PFSK-1 (cell line): ENCODE results near the gene HIGD1C.

Source experiments
- FOXP2 ChIP-seq: optimal IDR thresholded peaks from 2 replicates; pipeline ENCODE3; 2011; ENCODE audit warnings: borderline replicate concordance, control low read depth, inconsistent platforms; ENCODE audit not compliant: insufficient read depth; ENCODE audit errors: extremely low read length, extremely low read depth
- POLR2AphosphoS5 ChIP-seq: IDR thresholded peaks from 2 replicates; pipeline ENCODE4 v1.6.1; 2012; ENCODE audit warnings: low read depth, mild to moderate bottlenecking, control low read depth, low read length, moderate library complexity
- SIN3A ChIP-seq: IDR thresholded peaks from 2 replicates; pipeline ENCODE4 v1.6.1; 2012; ENCODE audit warnings: mild to moderate bottlenecking, low read length, moderate library complexity, borderline replicate concordance; ENCODE audit not compliant: insufficient read depth
- TAF1 ChIP-seq: IDR thresholded peaks from 2 replicates; pipeline ENCODE4 v1.6.1; 2012; ENCODE audit warnings: low read length, control low read depth, borderline replicate concordance; ENCODE audit not compliant: insufficient read depth
- TF ChIP-seq, protein P1 (sequence below), 2 experiments: IDR thresholded peaks; 2 replicates each; pipeline versions ENCODE4 v1.6.1 to v1.8.0; 2011 to 2012; ENCODE audit warnings: low read depth in 2 of 2, low read length in 2 of 2, control low read depth in 1 of 2, inconsistent platforms in 1 of 2, mild to moderate bottlenecking in 1 of 2, moderate library complexity in 1 of 2; ENCODE audit not compliant: insufficient read depth in 1 of 2

HIGD1C gene

DNA sequence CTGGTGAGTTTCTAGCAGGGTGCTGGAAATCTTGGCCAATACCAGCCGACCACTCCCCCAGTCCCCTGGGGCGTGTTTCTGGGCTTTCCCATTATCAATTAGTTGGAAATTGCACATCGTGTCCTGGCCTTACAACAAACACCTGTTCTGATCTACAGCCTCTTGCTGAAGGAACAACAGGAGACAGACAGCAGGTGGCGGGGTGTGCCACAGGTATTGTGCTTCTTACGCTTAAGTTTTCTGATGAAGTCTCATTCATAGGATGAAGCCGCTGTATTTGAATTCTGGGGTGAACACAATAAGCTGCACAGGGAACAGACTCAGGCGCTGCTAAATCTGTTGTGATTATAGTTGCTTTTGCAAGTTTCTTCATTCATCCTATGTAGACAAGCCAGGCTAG is 703 bp downstream of the HIGD1C start:
- TF ChIP-seq FOXP2 (no peak), TAF1 (no peak), SIN3A (no peak)
- TF ChIP-seq, protein P1, sequence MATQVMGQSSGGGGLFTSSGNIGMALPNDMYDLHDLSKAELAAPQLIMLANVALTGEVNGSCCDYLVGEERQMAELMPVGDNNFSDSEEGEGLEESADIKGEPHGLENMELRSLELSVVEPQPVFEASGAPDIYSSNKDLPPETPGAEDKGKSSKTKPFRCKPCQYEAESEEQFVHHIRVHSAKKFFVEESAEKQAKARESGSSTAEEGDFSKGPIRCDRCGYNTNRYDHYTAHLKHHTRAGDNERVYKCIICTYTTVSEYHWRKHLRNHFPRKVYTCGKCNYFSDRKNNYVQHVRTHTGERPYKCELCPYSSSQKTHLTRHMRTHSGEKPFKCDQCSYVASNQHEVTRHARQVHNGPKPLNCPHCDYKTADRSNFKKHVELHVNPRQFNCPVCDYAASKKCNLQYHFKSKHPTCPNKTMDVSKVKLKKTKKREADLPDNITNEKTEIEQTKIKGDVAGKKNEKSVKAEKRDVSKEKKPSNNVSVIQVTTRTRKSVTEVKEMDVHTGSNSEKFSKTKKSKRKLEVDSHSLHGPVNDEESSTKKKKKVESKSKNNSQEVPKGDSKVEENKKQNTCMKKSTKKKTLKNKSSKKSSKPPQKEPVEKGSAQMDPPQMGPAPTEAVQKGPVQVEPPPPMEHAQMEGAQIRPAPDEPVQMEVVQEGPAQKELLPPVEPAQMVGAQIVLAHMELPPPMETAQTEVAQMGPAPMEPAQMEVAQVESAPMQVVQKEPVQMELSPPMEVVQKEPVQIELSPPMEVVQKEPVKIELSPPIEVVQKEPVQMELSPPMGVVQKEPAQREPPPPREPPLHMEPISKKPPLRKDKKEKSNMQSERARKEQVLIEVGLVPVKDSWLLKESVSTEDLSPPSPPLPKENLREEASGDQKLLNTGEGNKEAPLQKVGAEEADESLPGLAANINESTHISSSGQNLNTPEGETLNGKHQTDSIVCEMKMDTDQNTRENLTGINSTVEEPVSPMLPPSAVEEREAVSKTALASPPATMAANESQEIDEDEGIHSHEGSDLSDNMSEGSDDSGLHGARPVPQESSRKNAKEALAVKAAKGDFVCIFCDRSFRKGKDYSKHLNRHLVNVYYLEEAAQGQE (IDR thresholded peaks at IDR 0.05; ENCODE audit: insufficient read depth in 1 of 2, low read depth in 2 of 2, low read length in 2 of 2) = no peak

DNA sequence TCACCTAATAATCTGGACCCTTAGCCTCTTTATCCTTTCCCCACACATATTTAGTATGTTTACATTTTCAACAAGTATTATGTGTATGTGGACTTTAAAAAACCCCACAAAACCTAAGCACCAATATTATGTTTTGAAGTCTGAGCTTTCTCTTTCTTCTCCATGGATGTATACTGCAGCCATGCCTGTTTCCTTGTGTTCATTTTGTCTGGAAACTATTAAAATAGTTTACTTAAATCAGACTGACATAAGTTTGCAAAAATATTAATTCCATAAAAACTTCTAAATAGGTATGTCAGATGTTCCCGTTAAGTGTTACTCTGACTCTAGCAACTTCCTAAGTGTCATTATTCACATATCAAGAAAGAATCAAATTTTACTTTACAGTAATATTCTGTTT is 2.9 kb downstream of the HIGD1C start:
- no peak for TF ChIP-seq TAF1
- TF ChIP-seq POLR2AphosphoS5 = no peak
- TF ChIP-seq, protein P1 (IDR thresholded peaks at IDR 0.05; ENCODE audit: insufficient read depth in 1 of 2, low read depth in 2 of 2, low read length in 2 of 2) = no peak
- TF ChIP-seq FOXP2 = no peak
- TF ChIP-seq SIN3A = no peak

DNA sequence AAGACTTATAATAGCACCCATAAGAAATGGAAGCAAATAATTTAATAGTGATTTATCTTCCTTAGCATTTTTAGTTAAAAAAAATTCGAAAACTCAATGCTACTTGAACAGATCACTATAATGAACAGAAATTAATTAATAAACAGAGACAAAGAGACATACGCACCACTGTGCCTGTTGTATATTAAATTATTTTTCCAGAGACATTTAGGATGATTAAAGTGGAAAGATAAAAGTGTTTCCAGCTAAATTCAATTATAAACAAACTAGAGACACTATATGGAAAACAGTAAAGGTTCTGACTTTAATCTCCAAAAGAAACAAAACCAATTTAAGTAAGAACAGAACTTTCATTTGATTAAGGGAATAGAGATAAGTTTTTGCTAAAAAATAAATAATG is 3.4 kb downstream of the HIGD1C start:
- TF ChIP-seq POLR2AphosphoS5 = no peak
- no peak for TF ChIP-seq SIN3A
- TF ChIP-seq, protein P1 (IDR thresholded peaks at IDR 0.05; ENCODE audit: insufficient read depth in 1 of 2, low read depth in 2 of 2, low read length in 2 of 2) = no peak
- TF ChIP-seq FOXP2 = no peak

DNA sequence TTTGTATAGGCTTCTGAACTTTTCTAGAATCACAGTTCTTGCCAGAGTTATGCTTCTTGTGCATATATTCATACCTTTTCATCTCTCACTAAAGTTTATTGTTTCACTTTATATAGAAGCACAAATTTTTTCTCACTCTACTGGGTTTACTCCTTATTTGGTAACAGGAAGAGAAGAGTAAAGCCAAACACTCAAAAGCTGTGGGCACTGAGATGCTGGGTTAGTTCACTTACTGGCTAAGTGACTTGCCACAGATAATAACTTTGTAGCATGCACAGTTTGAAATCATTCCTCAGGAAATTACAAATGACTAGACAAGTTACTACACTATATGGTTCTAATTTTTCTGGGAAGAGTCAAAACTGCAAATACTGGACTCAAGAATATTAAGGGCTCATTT is 7.8 kb downstream of the HIGD1C start:
- no peak for TF ChIP-seq FOXP2
- TF ChIP-seq SIN3A = no peak
- TF ChIP-seq TAF1 = no peak
- no peak for TF ChIP-seq POLR2AphosphoS5
- TF ChIP-seq, protein P1 (IDR thresholded peaks at IDR 0.05; ENCODE audit: insufficient read depth in 1 of 2, low read depth in 2 of 2, low read length in 2 of 2) = no peak

DNA sequence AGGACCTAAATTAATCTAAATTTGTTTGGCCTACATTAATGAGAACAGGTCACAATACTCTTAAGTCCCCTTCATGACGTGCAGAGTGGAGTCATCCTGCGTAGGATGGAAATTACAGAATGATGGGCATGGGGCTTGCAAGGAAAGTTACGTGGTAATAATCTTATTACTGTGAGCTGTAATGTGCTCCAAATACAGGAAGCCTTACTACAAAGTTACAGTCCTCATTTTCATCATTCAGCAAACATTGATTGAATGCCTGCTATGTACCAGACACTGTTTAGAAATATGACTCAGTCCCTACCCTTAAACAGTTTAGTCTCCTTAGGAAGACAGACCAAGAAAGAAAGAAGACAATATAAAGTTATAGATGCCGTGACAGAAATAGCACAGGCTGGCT is 9.4 kb downstream of the HIGD1C start:
- TF ChIP-seq TAF1 (no peak), SIN3A (no peak), FOXP2 (no peak), POLR2AphosphoS5 (no peak)
- TF ChIP-seq, protein P1 (IDR thresholded peaks at IDR 0.05; ENCODE audit: insufficient read depth in 1 of 2, low read depth in 2 of 2, low read length in 2 of 2) = no peak
